HG03139 (cell line): Measurements from ENCODE around the gene WSB1.
A peak's percentile ranks its signal among the peaks of the same experiment; 100 is the strongest.
"Not testable (repeated sequence)": the region's sequence is repeated elsewhere in the genome, so short reads cannot be mapped to it uniquely, and the experiment has no call there.

ENCODE experiments used
- ATAC-seq: cut with Tn5 transposase; IDR thresholded peaks from one replicate; pipeline ENCODE4 v1.9.1; 2021; ENCODE audit not compliant: unreplicated experiment

The WSB1 gene

GRCh38 chr17:27276653-27277156 lies 17.2 kb upstream of the WSB1 start:
- no peak for ATAC-seq

DNA sequence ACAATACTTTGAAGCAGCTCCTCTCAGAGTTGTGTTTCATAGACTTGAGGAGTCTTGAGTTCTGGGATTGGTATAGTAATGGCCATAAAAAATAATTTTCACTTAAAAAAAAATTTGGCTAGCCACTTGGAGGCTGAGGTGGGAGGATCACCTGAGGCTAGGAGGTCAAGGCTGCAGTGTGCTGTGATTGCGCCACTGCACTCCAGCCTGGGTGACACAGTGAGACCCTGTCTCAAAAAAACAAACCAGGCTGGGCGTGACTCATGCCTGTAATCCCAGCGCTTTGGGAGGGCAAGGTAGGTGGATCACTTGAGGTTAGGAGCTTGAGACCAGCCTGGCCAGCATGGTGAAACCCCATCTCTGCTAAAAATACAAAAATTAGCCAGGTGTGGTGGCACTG lies 14.8 kb upstream of the WSB1 start:
- not testable (repeated sequence) for ATAC-seq

GRCh38 chr17:27280527-27280926 lies 13.4 kb upstream of the WSB1 start:
- no peak for ATAC-seq

DNA sequence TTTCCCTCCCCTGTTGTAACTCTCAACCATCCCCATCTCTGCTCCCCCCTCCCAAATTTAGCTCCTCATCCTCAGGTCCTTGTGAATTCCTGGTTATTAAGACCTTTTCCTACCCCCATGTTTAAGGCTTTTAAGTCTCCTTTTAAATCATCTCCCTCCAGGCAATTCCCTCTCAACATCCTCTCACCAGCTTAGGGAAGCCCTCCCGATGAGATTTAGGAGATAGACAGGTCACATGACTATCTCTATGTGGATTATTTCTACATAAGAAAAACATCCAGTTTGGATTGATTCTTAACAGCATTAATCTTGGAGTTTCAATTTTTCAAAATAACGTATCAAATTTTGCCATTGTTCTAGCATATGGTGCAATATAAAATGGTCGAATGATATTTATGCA lies 12.5 kb upstream of the WSB1 start:
- no peak for ATAC-seq

- ATAC-seq, result no peak
Measured at GRCh38 chr17:27282054-27282551, 11.8 kb upstream of the WSB1 start.

GRCh38 chr17:27283060-27283459 lies 10.9 kb upstream of the WSB1 start:
- ATAC-seq, result no peak

DNA sequence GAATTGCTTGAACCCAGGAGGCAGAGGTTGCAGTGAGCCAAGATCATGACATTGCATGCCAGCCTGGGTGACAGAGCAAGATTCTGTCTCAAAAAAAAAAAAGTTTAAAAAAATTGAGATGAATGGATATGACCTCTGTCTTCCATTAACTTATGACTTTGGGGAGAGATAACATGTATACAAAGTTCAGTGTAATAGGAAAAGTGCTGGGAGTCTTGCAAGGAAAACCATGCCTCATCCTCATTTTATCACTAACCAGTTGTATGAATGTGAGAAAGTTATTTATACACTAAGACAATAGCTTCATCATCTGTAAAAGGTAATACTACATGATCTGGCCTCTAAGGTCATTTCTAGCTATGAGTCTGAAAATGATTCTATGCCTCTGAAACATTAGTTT lies 10.2 kb upstream of the WSB1 start:
- ATAC-seq, result no peak

DNA sequence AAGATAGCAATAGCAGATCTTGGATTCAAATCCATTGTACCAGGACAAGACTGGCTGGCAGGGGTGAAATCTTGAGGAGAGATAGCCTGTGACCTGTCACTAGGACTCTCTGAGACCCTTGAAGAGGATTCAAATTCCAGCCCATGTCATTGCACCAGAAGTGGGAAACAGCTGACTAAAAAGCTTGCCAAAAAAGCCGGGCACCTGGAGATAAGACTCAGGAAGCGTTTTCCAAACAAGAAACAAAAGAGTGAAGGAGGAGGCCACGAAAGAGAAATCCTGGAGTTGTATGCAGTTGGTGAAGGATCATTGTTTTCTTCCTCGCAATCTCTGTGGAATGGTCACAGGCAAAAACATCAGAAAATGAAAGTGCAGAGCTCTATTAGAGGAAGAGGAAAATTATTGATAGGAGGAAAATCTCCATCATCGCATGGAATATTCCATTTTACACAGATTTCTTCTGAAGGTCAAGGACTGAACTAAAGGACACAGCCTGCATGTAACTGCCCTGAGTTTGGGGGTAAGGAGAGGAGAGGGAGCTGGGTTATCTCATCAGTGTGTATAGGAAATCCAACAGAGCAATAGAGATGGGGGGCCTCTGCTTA lies 9.0 kb upstream of the WSB1 start:
- no peak for ATAC-seq

GRCh38 chr17:27285516-27285915 lies 8.4 kb upstream of the WSB1 start:
- ATAC-seq, result no peak

DNA sequence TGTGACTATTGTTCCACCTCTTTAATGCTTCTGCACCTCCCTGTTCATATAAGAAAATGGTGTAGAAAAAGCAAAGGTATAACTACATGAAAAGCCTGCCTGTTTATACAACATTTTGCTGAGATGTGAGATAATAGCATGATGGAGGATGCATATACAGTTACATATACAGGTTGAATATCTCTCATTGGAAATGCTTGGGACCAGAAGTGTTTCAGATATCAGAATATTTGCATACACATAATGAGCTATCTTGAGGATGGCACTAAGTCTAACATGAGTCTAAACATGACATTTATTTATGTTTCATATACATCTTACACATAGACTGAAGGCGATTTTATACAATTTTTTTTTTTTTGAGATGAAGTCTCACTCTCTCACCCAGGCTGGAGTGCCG lies 5.7 kb upstream of the WSB1 start:
- ATAC-seq, result no peak

GRCh38 chr17:27289856-27290255 lies 4.1 kb upstream of the WSB1 start:
- no peak for ATAC-seq

DNA sequence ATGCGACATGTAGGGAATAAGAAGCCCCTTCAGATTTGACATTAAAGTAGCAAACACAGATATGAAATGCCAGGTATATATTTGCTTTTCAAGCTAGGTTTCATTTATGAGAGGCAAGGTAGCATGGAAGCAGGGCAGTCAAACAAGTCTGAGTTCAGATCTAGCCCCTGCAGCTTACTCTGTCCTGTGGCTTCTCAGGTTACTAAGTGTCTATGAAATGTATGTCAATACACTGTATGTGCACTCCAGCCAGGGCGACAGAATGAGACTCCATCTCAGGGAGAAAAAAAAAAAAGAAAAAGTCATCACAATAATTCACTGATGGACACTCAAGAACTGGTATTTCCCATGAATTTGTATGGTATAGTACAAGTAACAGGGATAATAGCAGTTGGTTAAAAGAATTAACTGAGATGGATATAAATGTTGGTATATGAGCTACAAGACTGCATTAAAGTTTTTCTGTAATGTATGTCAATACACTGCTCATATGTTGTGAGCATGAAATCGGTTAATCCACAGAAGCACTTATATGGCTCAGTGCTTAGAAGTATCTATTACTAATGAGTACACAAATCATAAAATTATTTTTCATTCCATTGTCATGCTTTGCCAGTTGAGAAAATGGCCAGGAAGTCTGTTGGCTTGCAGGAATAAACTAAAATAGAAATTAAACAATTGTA lies 2.9 kb upstream of the WSB1 start:
- no peak for ATAC-seq

GRCh38 chr17:27293359-27293897 lies 486 bp upstream of the WSB1 start:
- ATAC-seq, result no peak

DNA sequence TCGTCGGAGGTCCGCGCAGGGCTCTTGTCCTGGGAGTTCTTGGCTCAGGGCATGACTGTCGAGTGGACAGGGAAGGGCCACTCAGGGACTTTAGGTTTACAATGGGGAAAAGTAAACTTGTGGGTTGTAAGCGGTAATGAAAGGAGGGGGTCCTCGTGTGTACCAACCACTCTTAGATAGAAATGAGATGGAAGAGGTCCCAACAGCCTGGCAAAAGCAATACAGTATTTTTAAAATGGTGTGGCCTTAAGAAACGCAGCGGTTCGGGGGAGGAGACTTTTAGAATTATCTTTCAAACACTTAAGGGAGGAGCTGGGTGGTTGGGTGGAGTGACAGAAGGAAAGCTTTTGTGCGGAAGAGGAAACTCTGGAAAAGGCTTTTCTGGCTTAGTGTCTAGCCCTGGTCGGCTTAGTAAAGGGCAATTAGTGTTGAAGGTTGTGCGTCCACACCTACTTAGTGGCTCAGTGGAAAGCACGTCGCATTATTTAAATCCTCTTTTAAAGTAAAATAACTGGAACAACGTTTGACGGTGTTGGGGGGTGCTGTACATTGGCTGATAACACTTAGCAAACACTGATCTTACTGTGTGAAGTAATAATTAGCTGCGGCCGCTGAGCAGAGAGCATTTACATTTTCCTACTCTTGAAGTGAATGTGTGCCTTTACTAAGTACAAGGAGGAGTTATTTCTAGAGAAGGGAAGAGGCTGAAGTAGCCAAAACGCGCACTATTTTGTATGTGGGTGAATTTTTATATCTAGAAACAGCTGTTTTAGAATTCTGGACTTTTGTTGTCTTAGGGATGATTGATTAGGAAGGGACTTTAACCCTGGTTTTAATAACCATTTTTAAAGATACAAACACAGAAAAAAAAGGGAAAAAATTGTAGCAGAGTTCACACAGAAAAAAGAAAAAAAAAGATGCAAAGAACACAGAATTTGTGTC lies 1.0 kb downstream of the WSB1 start:
- peak; percentile 41 for ATAC-seq

- no peak for ATAC-seq
Measured at GRCh38 chr17:27295945-27296344, 2.0 kb downstream of the WSB1 start.

DNA sequence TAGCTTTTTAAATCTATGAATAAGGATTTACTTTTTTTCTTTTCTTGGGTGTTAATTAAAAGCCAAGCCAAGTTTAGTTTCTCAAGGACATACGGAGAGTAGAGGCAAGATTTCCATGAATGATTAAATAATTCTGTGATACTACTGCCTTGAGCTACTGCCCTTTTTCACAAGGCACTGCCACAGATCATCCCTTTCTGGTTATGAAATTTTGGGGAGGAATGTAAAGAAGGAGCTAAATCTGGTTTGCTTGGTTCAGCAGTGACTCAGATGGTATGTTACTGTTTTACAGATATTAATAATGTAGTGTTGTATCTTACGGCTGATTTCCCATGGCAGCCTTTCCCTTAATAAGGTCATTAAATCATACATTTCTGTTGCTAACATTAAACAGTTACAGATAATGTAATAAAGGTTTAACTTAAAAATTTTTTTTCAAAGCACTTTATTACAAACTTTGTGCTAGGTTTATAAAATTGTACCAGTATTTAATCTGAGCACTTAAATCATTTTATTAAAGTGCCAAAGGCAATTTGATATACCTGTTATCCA lies 2.6 kb downstream of the WSB1 start:
- ATAC-seq, result no peak

DNA sequence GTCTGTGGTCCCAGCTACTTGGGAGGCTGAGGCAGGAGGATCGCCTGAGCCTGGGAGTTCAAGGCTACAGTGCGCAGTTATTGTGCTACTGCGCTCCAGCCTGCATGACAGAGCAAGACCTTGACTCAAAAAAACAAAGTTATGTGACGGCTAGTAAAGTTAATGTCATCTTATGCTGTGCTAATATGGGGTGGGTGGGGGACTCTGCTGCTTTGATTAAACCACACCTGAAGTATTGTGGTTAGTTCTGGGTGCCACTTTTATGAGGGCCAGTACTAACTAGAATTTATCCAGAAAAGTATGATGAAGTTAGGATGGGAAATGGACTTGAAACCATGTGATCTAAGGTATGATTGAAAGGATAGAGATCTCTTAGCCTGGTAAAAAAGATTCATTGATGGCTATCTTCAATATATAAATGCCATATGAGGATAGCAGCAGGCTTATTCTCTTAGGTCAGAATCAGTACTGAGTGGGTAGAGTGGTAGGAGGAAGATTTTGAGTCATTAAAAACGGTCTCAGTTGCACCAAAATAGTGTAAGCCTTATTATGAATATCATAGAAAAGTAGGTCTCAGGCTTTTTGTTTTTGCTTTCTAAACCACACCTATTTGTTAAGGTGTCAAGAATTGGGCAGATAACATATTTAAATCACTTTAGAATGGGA lies 5.6 kb downstream of the WSB1 start:
- no peak for ATAC-seq

DNA sequence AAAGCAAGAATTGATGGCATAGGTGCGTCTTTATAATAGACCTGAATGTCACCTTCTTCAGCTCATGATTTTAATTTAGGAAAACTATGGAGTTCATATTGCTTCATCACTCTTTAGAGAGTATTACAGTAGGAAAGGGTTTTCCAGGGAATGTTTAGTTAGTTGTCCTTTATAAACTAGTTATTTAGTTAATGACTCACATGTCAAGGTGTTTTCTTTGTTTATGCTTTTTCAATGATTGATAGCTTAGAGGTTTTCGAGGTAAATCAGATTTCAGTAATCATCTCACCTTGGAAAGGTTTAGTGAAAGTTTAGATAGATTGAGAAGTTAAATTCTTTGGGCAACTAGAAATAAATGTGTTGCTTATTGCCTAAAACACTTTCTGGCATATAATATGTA lies 9.8 kb downstream of the WSB1 start:
- no peak for ATAC-seq

- no peak for ATAC-seq
Measured at GRCh38 chr17:27306276-27306835, 12.4 kb downstream of the WSB1 start.

DNA sequence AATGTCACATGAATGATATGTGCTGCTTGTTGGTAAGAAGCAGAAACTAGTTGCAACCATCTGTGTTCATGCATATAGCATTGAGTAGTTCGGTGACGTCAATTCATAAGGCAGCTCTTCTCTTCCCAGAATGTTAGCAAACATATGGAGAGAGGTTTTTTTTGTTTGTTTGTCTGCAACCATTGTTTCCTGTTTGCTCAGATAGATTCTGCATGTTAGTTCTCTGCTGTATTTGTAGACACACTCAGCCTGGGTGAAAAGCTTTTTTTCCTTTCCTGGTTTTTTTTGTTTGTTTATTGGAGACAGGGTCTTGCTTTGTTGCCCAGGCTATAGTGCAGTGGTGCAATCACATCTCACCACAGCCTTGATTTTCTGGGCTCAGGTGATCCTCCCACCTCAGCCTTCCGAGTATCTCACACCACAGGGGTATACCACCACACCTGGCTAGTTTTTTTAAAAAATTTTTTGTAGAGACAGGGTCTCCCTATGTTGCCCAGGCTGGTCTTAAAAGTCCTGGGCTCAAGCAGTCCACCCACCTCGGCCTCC lies 16.7 kb downstream of the WSB1 start:
- ATAC-seq, result no peak
